Measurements from ENCODE around the gene CAMK2D.

CAMK2D gene

DNA sequence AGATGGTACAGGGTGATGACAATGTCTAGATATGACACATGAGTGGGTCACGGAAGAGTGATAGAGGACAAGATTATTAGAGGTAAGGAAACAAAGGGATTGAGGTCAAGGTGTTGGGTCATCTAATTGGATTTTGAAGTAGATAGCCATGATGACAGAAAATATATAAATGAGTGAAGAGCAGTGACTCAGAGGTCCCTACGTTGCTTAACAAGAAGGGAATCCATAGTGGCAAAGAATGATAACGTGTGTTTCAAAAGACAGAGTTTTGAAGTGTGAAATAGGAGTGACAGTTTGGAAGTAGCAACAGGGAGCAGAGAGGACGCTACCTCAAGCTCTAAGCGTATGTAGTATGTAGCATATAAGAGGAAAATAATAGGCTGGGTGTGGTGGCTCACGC is 22.2 kb upstream of the CAMK2D start:
- TF ChIP-seq POU2F2 (IDR thresholded peaks at IDR 0.05; ENCODE audit: low read depth, low read length) (no peak), SPI1 (IDR thresholded peaks at IDR 0.05; ENCODE audit: low read depth, low read length) (no peak), TAF1 (IDR thresholded peaks at IDR 0.05; ENCODE audit: low read depth, low read length) (no peak), POLR2A (IDR thresholded peaks at IDR 0.05; ENCODE audit: low read depth, low read length) (no peak), POLR2AphosphoS5 (IDR thresholded peaks at IDR 0.05; ENCODE audit: low read depth, low read length) (no peak), PAX5 (IDR thresholded peaks at IDR 0.05; ENCODE audit: insufficient read depth, low read length, severe bottlenecking) (no peak)
- no peak for DNase-seq (ENCODE audit: insufficient read length, low spot score)
- FAIRE-seq, result no peak

- DNase-seq (ENCODE audit: insufficient read length, low spot score), result no peak
- TF ChIP-seq POLR2AphosphoS5 (IDR thresholded peaks at IDR 0.05; ENCODE audit: low read depth, low read length) (no peak), SPI1 (IDR thresholded peaks at IDR 0.05; ENCODE audit: low read depth, low read length) (no peak), PAX5 (IDR thresholded peaks at IDR 0.05; ENCODE audit: insufficient read depth, low read length, severe bottlenecking) (no peak), POU2F2 (IDR thresholded peaks at IDR 0.05; ENCODE audit: low read depth, low read length) (no peak), TAF1 (IDR thresholded peaks at IDR 0.05; ENCODE audit: low read depth, low read length) (no peak), POLR2A (IDR thresholded peaks at IDR 0.05; ENCODE audit: low read depth, low read length) (no peak)
- FAIRE-seq, result no peak
These were observed 21.8 kb upstream of the CAMK2D start for GRCh38 chr4:113783289-113783688.

DNA sequence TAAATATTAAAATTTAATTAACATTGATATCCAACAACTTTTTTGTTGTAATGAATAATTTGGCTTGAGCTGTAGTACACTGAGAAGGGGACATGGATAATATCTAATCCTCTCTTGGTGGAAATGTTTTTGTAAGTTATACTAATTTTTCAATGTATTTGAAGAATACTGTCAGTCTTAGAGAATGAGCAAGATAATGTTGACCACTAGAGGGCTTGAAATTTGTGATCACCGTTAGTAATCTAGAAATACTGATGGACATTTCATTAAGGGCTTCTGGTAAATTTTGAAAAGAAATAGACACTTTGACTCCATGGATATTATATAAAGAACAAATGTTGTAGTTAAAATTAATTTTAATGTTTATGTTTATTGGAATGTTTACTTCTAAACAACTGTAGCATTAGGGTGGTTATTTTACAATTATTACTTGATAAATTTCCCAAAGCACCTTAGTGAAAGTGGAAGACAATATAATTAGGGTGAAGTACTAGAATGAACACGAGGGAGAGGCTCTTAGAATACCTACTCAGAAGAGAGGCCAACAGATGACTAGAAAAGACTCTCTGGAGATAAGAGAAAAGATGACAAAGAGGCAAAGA is 20.0 kb upstream of the CAMK2D start:
- TF ChIP-seq POLR2A (IDR thresholded peaks at IDR 0.05; ENCODE audit: low read depth, low read length) (no peak), TAF1 (IDR thresholded peaks at IDR 0.05; ENCODE audit: low read depth, low read length) (no peak), PAX5 (IDR thresholded peaks at IDR 0.05; ENCODE audit: insufficient read depth, low read length, severe bottlenecking) (no peak), SPI1 (IDR thresholded peaks at IDR 0.05; ENCODE audit: low read depth, low read length) (no peak), POLR2AphosphoS5 (IDR thresholded peaks at IDR 0.05; ENCODE audit: low read depth, low read length) (no peak), POU2F2 (IDR thresholded peaks at IDR 0.05; ENCODE audit: low read depth, low read length) (no peak)
- FAIRE-seq, result no peak
- DNase-seq (ENCODE audit: insufficient read length, low spot score), result no peak

DNA sequence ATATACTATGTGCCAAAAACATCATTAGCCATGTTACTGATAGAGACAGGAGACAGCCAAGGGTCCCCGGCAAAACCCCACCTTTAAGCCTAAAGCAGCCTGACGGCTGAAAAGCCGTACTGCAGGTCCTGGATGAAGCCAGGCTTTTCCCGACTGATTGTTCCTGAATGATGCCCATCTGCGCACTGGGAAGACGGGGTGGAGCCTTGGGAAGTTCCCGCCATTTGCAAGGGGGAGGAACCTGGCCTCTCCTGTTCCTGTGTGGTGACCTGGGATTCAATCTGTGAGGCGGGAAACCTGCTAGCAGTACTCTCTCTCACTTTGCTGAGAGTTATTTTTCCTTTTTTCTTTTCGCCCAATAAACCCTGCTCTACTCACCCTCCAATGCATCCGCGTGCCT is 15.1 kb upstream of the CAMK2D start:
- no peak for DNase-seq (ENCODE audit: insufficient read length, low spot score)
- TF ChIP-seq TAF1 (IDR thresholded peaks at IDR 0.05; ENCODE audit: low read depth, low read length) (no peak), SPI1 (IDR thresholded peaks at IDR 0.05; ENCODE audit: low read depth, low read length) (no peak), POLR2A (IDR thresholded peaks at IDR 0.05; ENCODE audit: low read depth, low read length) (no peak), POU2F2 (IDR thresholded peaks at IDR 0.05; ENCODE audit: low read depth, low read length) (no peak), PAX5 (IDR thresholded peaks at IDR 0.05; ENCODE audit: insufficient read depth, low read length, severe bottlenecking) (no peak), POLR2AphosphoS5 (IDR thresholded peaks at IDR 0.05; ENCODE audit: low read depth, low read length) (no peak)
- no peak for FAIRE-seq

DNA sequence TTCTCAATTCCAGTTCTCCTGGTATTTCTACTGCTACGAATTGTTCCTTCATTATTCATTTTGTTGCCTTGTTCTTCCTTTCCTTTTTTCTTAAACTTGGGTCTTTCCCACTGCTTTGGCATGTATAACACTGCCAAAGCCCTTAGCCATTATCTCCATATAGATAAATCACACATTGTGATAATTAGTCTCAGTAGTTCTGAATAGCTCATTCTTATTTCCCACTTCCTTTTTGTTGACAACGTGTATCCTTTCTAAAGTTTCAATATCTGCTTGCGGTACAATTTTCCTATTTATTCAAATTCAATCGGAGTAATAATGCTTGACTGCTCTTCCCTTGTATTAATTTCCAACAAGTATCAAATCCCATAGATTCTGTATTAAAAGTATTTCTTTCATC is 14.5 kb upstream of the CAMK2D start:
- FAIRE-seq (no peak), DNase-seq (ENCODE audit: insufficient read length, low spot score) (no peak)
- TF ChIP-seq POLR2AphosphoS5 (IDR thresholded peaks at IDR 0.05; ENCODE audit: low read depth, low read length) (no peak), PAX5 (IDR thresholded peaks at IDR 0.05; ENCODE audit: insufficient read depth, low read length, severe bottlenecking) (no peak), POU2F2 (IDR thresholded peaks at IDR 0.05; ENCODE audit: low read depth, low read length) (no peak), SPI1 (IDR thresholded peaks at IDR 0.05; ENCODE audit: low read depth, low read length) (peak; percentile 66), POLR2A (IDR thresholded peaks at IDR 0.05; ENCODE audit: low read depth, low read length) (no peak), TAF1 (IDR thresholded peaks at IDR 0.05; ENCODE audit: low read depth, low read length) (no peak)

- no peak for FAIRE-seq
These were observed 12.2 kb upstream of the CAMK2D start for GRCh38 chr4:113773756-113774155.

DNA sequence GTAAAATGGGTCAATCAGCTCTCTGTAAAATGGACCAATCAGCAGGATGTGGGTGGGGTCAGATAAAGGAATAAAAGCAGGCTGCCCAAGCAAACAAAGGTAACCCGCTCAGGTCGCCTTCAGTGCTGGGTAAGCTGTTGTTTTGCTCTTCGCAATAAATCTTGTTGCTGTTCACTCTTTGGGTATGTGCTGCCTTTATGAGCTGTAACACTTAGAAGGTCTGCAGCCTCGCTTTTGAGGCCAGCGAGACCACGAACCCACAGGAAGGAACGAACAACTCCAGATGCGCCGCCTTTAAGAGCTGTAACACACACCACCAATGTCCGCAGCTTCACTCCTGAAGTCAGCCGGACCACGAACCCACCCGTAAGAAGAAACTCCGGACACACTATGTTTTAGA is 11.5 kb upstream of the CAMK2D start:
- TF ChIP-seq POLR2AphosphoS5 (IDR thresholded peaks at IDR 0.05; ENCODE audit: low read depth, low read length), result no peak
- no peak for TF ChIP-seq POU2F2 (IDR thresholded peaks at IDR 0.05; ENCODE audit: low read depth, low read length)
- TF ChIP-seq POLR2A (IDR thresholded peaks at IDR 0.05; ENCODE audit: low read depth, low read length), result no peak
- TF ChIP-seq SPI1 (IDR thresholded peaks at IDR 0.05; ENCODE audit: low read depth, low read length), result no peak
- no peak for TF ChIP-seq PAX5 (IDR thresholded peaks at IDR 0.05; ENCODE audit: insufficient read depth, low read length, severe bottlenecking)
- TF ChIP-seq TAF1 (IDR thresholded peaks at IDR 0.05; ENCODE audit: low read depth, low read length), result no peak
- DNase-seq (ENCODE audit: insufficient read length, low spot score), result no peak
- FAIRE-seq, result peak; percentile 47

More at GRCh38 chr4:113773756-113774155, 12.2 kb upstream of the CAMK2D start:
- TF ChIP-seq POLR2A (IDR thresholded peaks at IDR 0.05; ENCODE audit: low read depth, low read length) (no peak), POLR2AphosphoS5 (IDR thresholded peaks at IDR 0.05; ENCODE audit: low read depth, low read length) (no peak), POU2F2 (IDR thresholded peaks at IDR 0.05; ENCODE audit: low read depth, low read length) (no peak), SPI1 (IDR thresholded peaks at IDR 0.05; ENCODE audit: low read depth, low read length) (no peak), PAX5 (IDR thresholded peaks at IDR 0.05; ENCODE audit: insufficient read depth, low read length, severe bottlenecking) (no peak), TAF1 (IDR thresholded peaks at IDR 0.05; ENCODE audit: low read depth, low read length) (no peak)
- no peak for DNase-seq (ENCODE audit: insufficient read length, low spot score)

GRCh38 chr4:113772319-113772718 is 10.8 kb upstream of the CAMK2D start:
- no peak for FAIRE-seq
- no peak for DNase-seq (ENCODE audit: insufficient read length, low spot score)
- TF ChIP-seq POLR2A (IDR thresholded peaks at IDR 0.05; ENCODE audit: low read depth, low read length), result no peak
- TF ChIP-seq PAX5 (IDR thresholded peaks at IDR 0.05; ENCODE audit: insufficient read depth, low read length, severe bottlenecking), result no peak
- TF ChIP-seq SPI1 (IDR thresholded peaks at IDR 0.05; ENCODE audit: low read depth, low read length), result no peak
- no peak for TF ChIP-seq TAF1 (IDR thresholded peaks at IDR 0.05; ENCODE audit: low read depth, low read length)
- TF ChIP-seq POU2F2 (IDR thresholded peaks at IDR 0.05; ENCODE audit: low read depth, low read length), result no peak
- no peak for TF ChIP-seq POLR2AphosphoS5 (IDR thresholded peaks at IDR 0.05; ENCODE audit: low read depth, low read length)

DNA sequence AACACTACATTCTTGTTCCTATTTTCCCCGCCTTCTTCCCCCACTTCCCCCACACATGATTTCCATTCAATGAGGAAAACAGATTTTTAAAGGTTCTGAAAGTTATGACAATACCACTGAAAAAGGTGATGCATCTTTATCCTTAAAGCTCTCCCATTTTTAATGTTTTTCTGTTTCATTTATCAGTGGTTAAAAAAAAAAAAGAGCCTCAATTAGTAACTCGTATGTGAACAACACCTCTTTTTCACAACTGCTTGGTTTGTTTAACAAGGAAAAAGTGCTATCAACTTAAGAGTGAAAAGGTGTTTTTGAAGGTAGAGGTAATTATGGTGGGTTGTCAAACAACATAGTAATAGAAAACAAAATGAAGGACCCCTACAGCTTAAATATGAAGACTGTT is 8.2 kb upstream of the CAMK2D start:
- no peak for TF ChIP-seq TAF1 (IDR thresholded peaks at IDR 0.05; ENCODE audit: low read depth, low read length)
- no peak for TF ChIP-seq POU2F2 (IDR thresholded peaks at IDR 0.05; ENCODE audit: low read depth, low read length)
- DNase-seq (ENCODE audit: insufficient read length, low spot score) (no peak), FAIRE-seq (no peak)

- no peak for DNase-seq (ENCODE audit: insufficient read length, low spot score)
- FAIRE-seq, result no peak
- TF ChIP-seq POLR2A (IDR thresholded peaks at IDR 0.05; ENCODE audit: low read depth, low read length), result no peak
- TF ChIP-seq POU2F2 (IDR thresholded peaks at IDR 0.05; ENCODE audit: low read depth, low read length), result no peak
- no peak for TF ChIP-seq TAF1 (IDR thresholded peaks at IDR 0.05; ENCODE audit: low read depth, low read length)
- no peak for TF ChIP-seq PAX5 (IDR thresholded peaks at IDR 0.05; ENCODE audit: insufficient read depth, low read length, severe bottlenecking)
- TF ChIP-seq SPI1 (IDR thresholded peaks at IDR 0.05; ENCODE audit: low read depth, low read length), result no peak
- TF ChIP-seq POLR2AphosphoS5 (IDR thresholded peaks at IDR 0.05; ENCODE audit: low read depth, low read length), result no peak
These were observed 7.4 kb upstream of the CAMK2D start for GRCh38 chr4:113768952-113769351.
